Measurements from ENCODE around the gene IGFLR1.

GRCh38 chr19:35720163-35720524, 22.1 kb downstream of the IGFLR1 start:
- TF ChIP-seq POLR2A (IDR thresholded peaks at IDR 0.05) = no peak
- TF ChIP-seq CTCF (IDR thresholded peaks at IDR 0.05 in 4 of 5, conservative IDR thresholded peaks at IDR 0.05 in 1 of 5) = no peak
